Sigmoid colon (tissue), 4 donors: Measurements from ENCODE around the gene BCL2L13.

Source experiments
- EP300 ChIP-seq, 4 donors: sonication (generic); formaldehyde crosslinking; IDR thresholded peaks; one replicate each; pipeline ENCODE4 v1.6.1; 2017; ENCODE audit warnings: antibody characterized with exemption in 4 of 4
- TF ChIP-seq, protein P1 (sequence below), 4 experiments: fragments of 450-650 bp in 3 of 4; fragments of 200-600 bp in 1 of 4; IDR thresholded peaks; one replicate each; pipeline ENCODE4 v1.5.1; 2016 to 2019; ENCODE audit warnings: antibody characterized with exemption in 4 of 4, mild to moderate bottlenecking in 3 of 4, moderate library complexity in 2 of 4

DNA sequence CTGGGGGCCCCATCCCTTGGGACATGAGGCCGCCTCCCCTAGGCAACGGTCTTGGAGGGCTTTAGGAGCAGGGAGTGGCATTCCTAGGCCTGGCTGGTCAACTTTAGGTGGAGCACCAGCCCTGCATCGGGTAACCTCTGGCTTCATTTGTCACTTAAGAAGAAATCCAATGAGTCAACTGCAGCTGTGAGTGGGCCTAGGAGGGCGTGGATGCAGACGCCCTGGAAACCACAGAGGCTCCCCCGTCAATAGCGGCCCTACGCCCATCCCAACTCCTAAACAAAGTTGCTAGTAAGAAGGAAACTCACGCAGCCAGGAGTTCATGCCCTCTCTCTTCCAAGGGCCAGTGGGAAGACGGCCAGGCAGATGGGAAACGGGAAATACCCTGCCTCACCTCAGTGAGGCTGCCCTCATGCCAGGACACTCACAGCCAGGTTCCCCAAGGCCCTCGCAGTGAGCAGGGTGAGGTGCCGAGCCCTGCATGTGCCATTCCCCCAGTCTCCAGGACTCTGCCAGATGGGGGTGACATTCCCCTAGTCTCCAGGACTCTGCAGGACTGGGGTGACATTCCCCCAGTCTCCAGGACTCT is 114.9 kb downstream of the BCL2L13 start:
- TF ChIP-seq, protein P1, sequence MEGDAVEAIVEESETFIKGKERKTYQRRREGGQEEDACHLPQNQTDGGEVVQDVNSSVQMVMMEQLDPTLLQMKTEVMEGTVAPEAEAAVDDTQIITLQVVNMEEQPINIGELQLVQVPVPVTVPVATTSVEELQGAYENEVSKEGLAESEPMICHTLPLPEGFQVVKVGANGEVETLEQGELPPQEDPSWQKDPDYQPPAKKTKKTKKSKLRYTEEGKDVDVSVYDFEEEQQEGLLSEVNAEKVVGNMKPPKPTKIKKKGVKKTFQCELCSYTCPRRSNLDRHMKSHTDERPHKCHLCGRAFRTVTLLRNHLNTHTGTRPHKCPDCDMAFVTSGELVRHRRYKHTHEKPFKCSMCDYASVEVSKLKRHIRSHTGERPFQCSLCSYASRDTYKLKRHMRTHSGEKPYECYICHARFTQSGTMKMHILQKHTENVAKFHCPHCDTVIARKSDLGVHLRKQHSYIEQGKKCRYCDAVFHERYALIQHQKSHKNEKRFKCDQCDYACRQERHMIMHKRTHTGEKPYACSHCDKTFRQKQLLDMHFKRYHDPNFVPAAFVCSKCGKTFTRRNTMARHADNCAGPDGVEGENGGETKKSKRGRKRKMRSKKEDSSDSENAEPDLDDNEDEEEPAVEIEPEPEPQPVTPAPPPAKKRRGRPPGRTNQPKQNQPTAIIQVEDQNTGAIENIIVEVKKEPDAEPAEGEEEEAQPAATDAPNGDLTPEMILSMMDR (IDR thresholded peaks at IDR 0.05) = no peak
- no peak for TF ChIP-seq EP300 (IDR thresholded peaks at IDR 0.05)
